Ovary (tissue), 3 donors: Measurements from ENCODE around the gene TRNP1.

Experiments
- CTCF ChIP-seq, 3 donors: fragments of 450-650 bp in 2 of 3; fragments of 200-600 bp in 1 of 3; IDR thresholded peaks; one replicate each; pipeline versions ENCODE4 v1.5.1 to v1.8.0; 2016 to 2022; ENCODE audit warnings: antibody characterized with exemption in 3 of 3, mild to moderate bottlenecking in 1 of 3
- EP300 ChIP-seq: sonication (generic); formaldehyde crosslinking; IDR thresholded peaks from one replicate; pipeline ENCODE4 v1.6.1; 2017; ENCODE audit warnings: antibody characterized with exemption
- donor health status: DM: no; HTN: no; CAD: no.

- TF ChIP-seq CTCF (IDR thresholded peaks at IDR 0.05) (no peak), EP300 (no peak)
These were observed 7.4 kb downstream of the TRNP1 start for GRCh38 chr1:27000817-27001460.
